H1 (cell line): Measurements from ENCODE around the gene NADK.
"Not testable (repeated sequence)": the region's sequence is repeated elsewhere in the genome, so short reads cannot be mapped to it uniquely, and the experiment has no call there.

Source experiments
- CREB1 ChIP-seq: IDR thresholded peaks from 2 replicates; pipeline ENCODE4 v1.6.1; 2012; ENCODE audit warnings: inconsistent platforms
- EP300 ChIP-seq, 2 experiments: IDR thresholded peaks; 1 replicate in 1 of 2; 2 replicates in 1 of 2; pipeline ENCODE4 v1.6.1; 2011 to 2012; ENCODE audit warnings: low read depth in 2 of 2, low read length in 2 of 2, mild to moderate bottlenecking in 2 of 2, borderline replicate concordance in 1 of 2, inconsistent platforms in 1 of 2, moderate library complexity in 1 of 2
- EZH2 ChIP-seq: fragments of 200-600 bp; sonication (generic); IDR thresholded peaks from 2 replicates; pipeline ENCODE4 v1.7.1; 2012; ENCODE audit warnings: low read depth, mild to moderate bottlenecking, moderate library complexity, low read length, inconsistent platforms; ENCODE audit not compliant: severe bottlenecking
- NRF1 ChIP-seq: IDR thresholded peaks from 2 replicates; pipeline ENCODE4 v1.6.1; 2011; ENCODE audit warnings: mild to moderate bottlenecking, low read depth, low read length, improper control_type of control experiment
- POLR2A ChIP-seq, 2 experiments: IDR thresholded peaks; 1 replicate in 1 of 2; 2 replicates in 1 of 2; pipeline ENCODE4 v1.6.1; 2011; ENCODE audit warnings: low read depth in 2 of 2, low read length in 2 of 2, mild to moderate bottlenecking in 2 of 2; ENCODE audit errors: control extremely low read depth in 1 of 2
- POLR2AphosphoS5 ChIP-seq: IDR thresholded peaks from 2 replicates; pipeline ENCODE4 v1.6.1; 2011; ENCODE audit warnings: low read depth, low read length
- SP4 ChIP-seq: IDR thresholded peaks from 2 replicates; pipeline ENCODE4 v1.6.1; 2012; ENCODE audit warnings: low read length, inconsistent platforms
- TAF7 ChIP-seq: optimal IDR thresholded peaks from 2 replicates; pipeline ENCODE3; 2011; ENCODE audit warnings: low read depth, mild to moderate bottlenecking, inconsistent platforms, low read length, moderate library complexity, borderline replicate concordance
- TBP ChIP-seq: IDR thresholded peaks from 2 replicates; pipeline ENCODE4 v1.6.1; 2011; ENCODE audit warnings: low read depth, low read length, improper control_type of control experiment
- TF ChIP-seq, protein P1 (sequence below), 3 experiments: IDR thresholded peaks; 1 replicate in 2 of 3; 2 replicates in 1 of 3; pipeline versions ENCODE4 v1.5.1 to v1.6.1; 2011; ENCODE audit warnings: low read length in 3 of 3, mild to moderate bottlenecking in 3 of 3, inconsistent platforms in 2 of 3, low read depth in 1 of 3, moderate library complexity in 1 of 3; ENCODE audit not compliant: insufficient read depth in 1 of 3; ENCODE audit errors: control extremely low read depth in 1 of 3
- TF ChIP-seq, protein P2 (sequence below): IDR thresholded peaks from 2 replicates; pipeline ENCODE4 v1.6.1; 2011; ENCODE audit warnings: low read depth, mild to moderate bottlenecking, low read length; ENCODE audit not compliant: insufficient read depth

DNA sequence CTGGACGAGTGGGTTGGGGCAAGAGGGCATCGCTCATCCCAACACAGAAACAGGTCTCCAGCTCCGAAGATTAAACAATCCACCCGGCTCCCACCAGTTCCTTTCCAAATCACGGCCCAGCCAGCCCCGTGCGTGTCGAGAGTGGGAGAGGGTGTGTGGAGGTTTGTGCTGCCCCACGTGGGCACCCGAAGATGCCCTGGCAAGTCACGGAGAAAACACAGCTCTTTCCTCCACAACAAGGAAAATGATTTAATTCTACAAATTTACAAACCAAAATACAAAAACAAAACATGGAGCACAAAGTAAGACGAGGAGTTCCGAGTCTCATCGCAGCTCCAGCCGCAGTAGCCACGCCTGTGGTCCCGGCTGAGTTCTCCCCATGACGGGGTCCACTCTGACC, 75.8 kb downstream of the NADK start:
- TF ChIP-seq, protein P1, sequence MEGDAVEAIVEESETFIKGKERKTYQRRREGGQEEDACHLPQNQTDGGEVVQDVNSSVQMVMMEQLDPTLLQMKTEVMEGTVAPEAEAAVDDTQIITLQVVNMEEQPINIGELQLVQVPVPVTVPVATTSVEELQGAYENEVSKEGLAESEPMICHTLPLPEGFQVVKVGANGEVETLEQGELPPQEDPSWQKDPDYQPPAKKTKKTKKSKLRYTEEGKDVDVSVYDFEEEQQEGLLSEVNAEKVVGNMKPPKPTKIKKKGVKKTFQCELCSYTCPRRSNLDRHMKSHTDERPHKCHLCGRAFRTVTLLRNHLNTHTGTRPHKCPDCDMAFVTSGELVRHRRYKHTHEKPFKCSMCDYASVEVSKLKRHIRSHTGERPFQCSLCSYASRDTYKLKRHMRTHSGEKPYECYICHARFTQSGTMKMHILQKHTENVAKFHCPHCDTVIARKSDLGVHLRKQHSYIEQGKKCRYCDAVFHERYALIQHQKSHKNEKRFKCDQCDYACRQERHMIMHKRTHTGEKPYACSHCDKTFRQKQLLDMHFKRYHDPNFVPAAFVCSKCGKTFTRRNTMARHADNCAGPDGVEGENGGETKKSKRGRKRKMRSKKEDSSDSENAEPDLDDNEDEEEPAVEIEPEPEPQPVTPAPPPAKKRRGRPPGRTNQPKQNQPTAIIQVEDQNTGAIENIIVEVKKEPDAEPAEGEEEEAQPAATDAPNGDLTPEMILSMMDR (IDR thresholded peaks at IDR 0.05; ENCODE audit: control extremely low read depth in 1 of 3, insufficient read depth in 1 of 3, low read depth in 1 of 3, low read length in 3 of 3): not testable (repeated sequence)
- TF ChIP-seq POLR2AphosphoS5; POLR2A (IDR thresholded peaks at IDR 0.05; ENCODE audit: control extremely low read depth in 1 of 2, low read depth in 2 of 2, low read length in 2 of 2); EZH2; SP4; NRF1; EP300 (IDR thresholded peaks at IDR 0.05; ENCODE audit: borderline replicate concordance in 1 of 2, low read depth in 2 of 2, low read length in 2 of 2); TBP; TAF7; CREB1: not testable (repeated sequence)
- TF ChIP-seq, protein P2, sequence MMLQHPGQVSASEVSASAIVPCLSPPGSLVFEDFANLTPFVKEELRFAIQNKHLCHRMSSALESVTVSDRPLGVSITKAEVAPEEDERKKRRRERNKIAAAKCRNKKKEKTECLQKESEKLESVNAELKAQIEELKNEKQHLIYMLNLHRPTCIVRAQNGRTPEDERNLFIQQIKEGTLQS: not testable (repeated sequence)
